PC-3 (cell line): ENCODE measurements around the gene RNF114. TPM values are rescaled to one million over a fixed set of nuclear protein-coding genes. Genes with fewer than 3 reads are reported as not detected.

Experiments used
- ATAC-seq: fragments of 200-7000 bp; cut with Tn5 transposase; 2 replicates; pipeline ENCODE4 v1.9.1; 2020; ENCODE audit warnings: mild to moderate bottlenecking, moderate library complexity
- Bru-seq: library from RNA; stranded (reverse); fragments of 400-500 nt; gene quantifications from one replicate; lab custom pipeline; 2021; lab: Mats Ljungman, UMichigan
- BruChase-seq, 2 experiments: library from RNA; stranded (reverse); fragments of 400-500 nt; gene quantifications; one replicate each; lab custom pipeline; 2021; lab: Mats Ljungman, UMichigan
- BruUV-seq: library from RNA; stranded (reverse); fragments of 400-500 nt; replicated peaks from 2 replicates; lab custom pipeline; 2021; lab: Mats Ljungman, UMichigan
- CTCF ChIA-PET: fragments of 300-600 bp; sonication (Branson Sonifier 250); formaldehyde crosslinking; loops from one replicate; lab custom pipeline; 2022; ENCODE audit warnings: antibody characterized with exemption; lab: Charles Lee
- POLR2A ChIA-PET: fragments of 300-600 bp; sonication (Branson Sonifier 250); formaldehyde crosslinking; loops from one replicate; lab custom pipeline; 2022; ENCODE audit warnings: antibody characterized with exemption; ENCODE audit not compliant: unreplicated experiment; lab: Charles Lee
- DNase-seq: peaks from one replicate; pipeline ENCODE4 v3.0.0-alpha.2; 2015
- H2AFZ ChIP-seq: fragments of 300-600 bp; sonication (generic); 2 replicates; pipeline ENCODE4 v1.6.0; 2016; ENCODE audit warnings: antibody characterized with exemption, low read length
- H3F3A ChIP-seq: fragments of 300-600 bp; sonication (generic); one replicate; pipeline ENCODE4 v1.6.0; 2017; ENCODE audit warnings: antibody characterized with exemption, low read length, control low read depth, mild to moderate bottlenecking; ENCODE audit not compliant: unreplicated experiment
- H3K27ac ChIP-seq: fragments of 300-600 bp; sonication (generic); 2 replicates; pipeline ENCODE4 v1.5.1; 2016; ENCODE audit warnings: mild to moderate bottlenecking, low read length
- H3K27me3 ChIP-seq: fragments of 300-600 bp; sonication (generic); 2 replicates; pipeline ENCODE4 v1.6.1; 2016; ENCODE audit warnings: low read length, mixed read lengths
- H3K36me3 ChIP-seq: fragments of 300-600 bp; sonication (generic); 2 replicates; pipeline ENCODE4 v1.6.1; 2016; ENCODE audit warnings: low read depth, mixed run types, low read length, mixed read lengths
- H3K4me1 ChIP-seq: fragments of 300-600 bp; sonication (generic); 2 replicates; pipeline ENCODE4 v1.5.1; 2016; ENCODE audit warnings: low read length; ENCODE audit not compliant: insufficient read depth
- H3K4me2 ChIP-seq: fragments of 300-600 bp; sonication (generic); 2 replicates; pipeline ENCODE4 v1.6.0; 2016; ENCODE audit warnings: low read length
- H3K4me3 ChIP-seq: fragments of 300-600 bp; sonication (generic); 2 replicates; pipeline ENCODE4 v1.5.1; 2016; ENCODE audit warnings: mild to moderate bottlenecking, low read length, mixed read lengths
- H3K79me2 ChIP-seq: fragments of 300-600 bp; sonication (generic); 2 replicates; pipeline ENCODE4 v1.6.1; 2017; ENCODE audit warnings: low read length, mixed read lengths
- H3K9ac ChIP-seq: fragments of 300-600 bp; sonication (generic); 2 replicates; pipeline ENCODE4 v1.6.0; 2016; ENCODE audit warnings: mild to moderate bottlenecking, low read length
- H3K9me2 ChIP-seq: fragments of 300-600 bp; sonication (generic); replicated peaks from 2 replicates; pipeline ENCODE4 v1.6.1; 2016; ENCODE audit warnings: mixed run types, low read length, mixed read lengths
- H3K9me3 ChIP-seq: fragments of 300-600 bp; sonication (generic); 2 replicates; pipeline ENCODE4 v1.6.1; 2016; ENCODE audit warnings: low read length, mixed read lengths
- H4K20me1 ChIP-seq: fragments of 300-600 bp; sonication (generic); 2 replicates; pipeline ENCODE4 v1.6.1; 2016; ENCODE audit warnings: low read length, mixed read lengths
- CTCF ChIP-seq: fragments of 300-600 bp; sonication (generic); conservative IDR thresholded peaks from 2 replicates; pipeline ENCODE4 v1.5.1; 2017; ENCODE audit warnings: antibody characterized with exemption, low read depth, mild to moderate bottlenecking, low read length
- EZH2 ChIP-seq: fragments of 300-600 bp; sonication (generic); IDR thresholded peaks from one replicate; pipeline ENCODE4 v1.6.1; 2017; ENCODE audit warnings: antibody characterized with exemption, mild to moderate bottlenecking, low read length; ENCODE audit not compliant: unreplicated experiment
- EZH2phosphoT487 ChIP-seq: fragments of 300-600 bp; sonication (generic); IDR thresholded peaks from 2 replicates; pipeline ENCODE4 v1.6.1; 2018; ENCODE audit warnings: mild to moderate bottlenecking, antibody characterized with exemption, low read length, borderline replicate concordance
- intact Hi-C: fragments of 100-400 bp; cut with micrococcal nuclease; formaldehyde crosslinking; loops from 2 replicates; pipeline ENCODE4 v1.9.0; 2023
- long read RNA-seq: library from polyadenylated mRNA; unstranded; transcript quantifications from one replicate; pipeline ENCODE4 v2.0.0, GENCODE V29; 2021; ENCODE audit not compliant: unreplicated experiment
- total RNA-seq: library from RNA; depleted of rRNA; stranded (reverse); fragments of >200 nt; gene quantifications from 2 replicates; pipeline ENCODE4 v1.2.3, GENCODE V29; 2014; rRNA removed

The RNF114 gene
- total RNA-seq (106 and 133 TPM in 2 replicates), Bru-seq, nascent RNA (percentile 87 among the genes with signal in this experiment), BruChase-seq, experiment 1, labeled RNA remaining after a 6-hour chase (percentile 94 among the genes with signal in this experiment), BruChase-seq, experiment 2, labeled RNA remaining after a 2-hour chase (percentile 95 among the genes with signal in this experiment)
- long read RNA-seq, transcript RNF114-201 (6 exons, 2,503 nt), result major isoform, 120 of 191 reads
- long read RNA-seq, partial matches to known transcripts, result 10 of 191 reads
- long read RNA-seq, other reads (novel, unspliced or antisense), result 56 of 191 reads

DNA sequence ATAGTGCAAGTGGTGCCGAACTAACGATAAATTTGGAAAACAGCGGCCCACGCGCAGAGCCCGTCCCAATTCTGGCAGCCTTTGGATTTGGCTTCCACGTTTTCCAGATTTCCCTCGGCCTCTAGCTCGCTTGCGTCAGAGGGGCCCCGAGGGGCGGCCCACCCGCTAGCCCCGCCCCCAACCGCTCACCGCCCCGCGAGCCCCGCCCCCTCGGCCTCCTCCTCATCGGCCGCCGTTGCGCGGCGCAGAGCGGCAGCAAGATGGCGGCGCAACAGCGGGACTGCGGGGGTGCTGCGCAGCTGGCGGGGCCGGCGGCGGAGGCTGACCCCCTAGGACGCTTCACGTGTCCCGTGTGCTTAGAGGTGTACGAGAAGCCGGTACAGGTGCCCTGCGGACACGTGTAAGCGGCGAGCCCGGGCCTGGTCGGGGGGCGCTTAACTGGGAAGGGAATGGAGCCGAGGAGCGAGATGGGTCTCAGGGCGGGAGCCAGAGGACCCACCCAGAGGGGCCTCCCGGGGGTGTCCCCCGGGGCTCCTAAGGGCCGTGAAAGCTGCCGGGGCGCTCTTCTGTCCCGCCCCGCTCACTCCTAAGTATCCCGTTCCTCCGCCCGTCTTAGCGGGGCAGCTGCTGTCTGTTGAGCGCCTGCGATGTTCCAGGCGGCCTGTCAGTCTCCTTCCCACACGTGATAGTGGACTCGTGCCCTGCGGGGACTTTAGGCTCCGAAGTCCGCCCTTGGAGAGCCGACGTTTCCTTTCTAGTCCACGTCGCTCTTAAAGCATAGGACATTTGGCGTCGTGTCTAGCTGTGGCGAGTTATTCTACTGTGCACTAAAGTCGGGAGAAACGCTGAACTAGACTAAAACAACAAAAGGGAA is at the start of gene RNF114:
RNF114 (plus strand) TSS at position 245 of the 874 bp plus-strand sequence; CDS start at position 261, 16 bp downstream.
- peak within 1 kb of the TSS; percentile 99 for H2AFZ ChIP-seq
- TF ChIP-seq EZH2 (no peak), CTCF (no peak), EZH2phosphoT487 (no peak)
- peak within 1 kb of the TSS; percentile 90 for H3K4me2 ChIP-seq
- no peaks in the 10 kb centered on the region for H3F3A ChIP-seq
- peaks cover 13% of the 10 kb centered on the region for H4K20me1 ChIP-seq
- H3K4me3 ChIP-seq, result peak within 1 kb of the TSS; percentile 91
- H3K36me3 ChIP-seq, result peaks cover 21% of the 10 kb centered on the region
- no peaks in the 10 kb centered on the region for H3K9me2 ChIP-seq
- ATAC-seq (peak; percentile 81), DNase-seq (peak; percentile 97)
- no peaks in the 10 kb centered on the region for H3K9me3 ChIP-seq
- intact Hi-C loops, result loop anchor here (2.0 kb wide), 1 partner anchor 14 kb away; no protein-coding TSS in a partner anchor
- POLR2A ChIA-PET, result interaction anchor here (0.5 to 0.9 kb wide), 5 partner anchors 74 to 1368 kb away, joined by 3 to 6 read pairs (median 3); no protein-coding TSS in a partner anchor
- BruUV-seq, result TSS peak; percentile 15
- peak within 1 kb of the TSS; percentile 92 for H3K9ac ChIP-seq
- CTCF ChIA-PET, result no interaction called here
- peaks cover 17% of the 10 kb centered on the region for H3K4me1 ChIP-seq
- no peaks in the 10 kb centered on the region for H3K27me3 ChIP-seq
- H3K27ac ChIP-seq, result peak within 1 kb of the TSS; percentile 4
- peaks cover 52% of the 10 kb centered on the region for H3K79me2 ChIP-seq

GRCh38 chr20:49886571-49887213 is 49.5 kb upstream of the RNF114 start:
- no peak for ATAC-seq

More at GRCh38 chr20:49886571-49887213, 49.5 kb upstream of the RNF114 start:
- H2AFZ ChIP-seq, result no peak overlapping the region
- H3K9ac ChIP-seq, result no peak overlapping the region
- H3K27ac ChIP-seq, result no peak overlapping the region
- no peaks in the 10 kb centered on the region for H3K79me2 ChIP-seq
- DNase-seq, result no peak
- BruUV-seq, result no TSS peak
- POLR2A ChIA-PET, result no interaction called here
- H3K9me2 ChIP-seq, result no peaks in the 10 kb centered on the region
- no peaks in the 10 kb centered on the region for H4K20me1 ChIP-seq
- no peak overlapping the region for H3K4me3 ChIP-seq
- 0 out of 2 replicates have a peak, but pooled peaks cover 4% of the 10 kb centered on the region for H3K36me3 ChIP-seq
- no peaks in the 10 kb centered on the region for H3F3A ChIP-seq
- H3K9me3 ChIP-seq, result no peaks in the 10 kb centered on the region
- H3K4me2 ChIP-seq, result no peak overlapping the region
- intact Hi-C loops, result no loop called here
- TF ChIP-seq CTCF (no peak), EZH2phosphoT487 (no peak), EZH2 (no peak)
- H3K4me1 ChIP-seq, result 0 out of 2 replicates have a peak, but pooled peaks cover 5% of the 10 kb centered on the region
- CTCF ChIA-PET, result interaction anchor here (0.7 to 0.9 kb wide), 3 partner anchors 26 to 276 kb away, joined by 3 to 5 read pairs (median 3); no protein-coding TSS in a partner anchor
- H3K27me3 ChIP-seq, result no peaks in the 10 kb centered on the region
